PFSK-1 (cell line): ENCODE data around the gene SLC35B4.

Experiments used
- FOXP2 ChIP-seq: optimal IDR thresholded peaks from 2 replicates; pipeline ENCODE3; 2011; ENCODE audit warnings: borderline replicate concordance, control low read depth, inconsistent platforms; ENCODE audit not compliant: insufficient read depth; ENCODE audit errors: extremely low read length, extremely low read depth
- POLR2AphosphoS5 ChIP-seq: IDR thresholded peaks from 2 replicates; pipeline ENCODE4 v1.6.1; 2012; ENCODE audit warnings: low read depth, mild to moderate bottlenecking, control low read depth, low read length, moderate library complexity
- REST ChIP-seq, 2 experiments: IDR thresholded peaks; 2 replicates each; pipeline versions ENCODE4 v1.6.1 to v1.8.0; 2011 to 2012; ENCODE audit warnings: low read depth in 2 of 2, low read length in 2 of 2, control low read depth in 1 of 2, inconsistent platforms in 1 of 2, mild to moderate bottlenecking in 1 of 2, moderate library complexity in 1 of 2; ENCODE audit not compliant: insufficient read depth in 1 of 2
- SIN3A ChIP-seq: IDR thresholded peaks from 2 replicates; pipeline ENCODE4 v1.6.1; 2012; ENCODE audit warnings: mild to moderate bottlenecking, low read length, moderate library complexity, borderline replicate concordance; ENCODE audit not compliant: insufficient read depth
- TAF1 ChIP-seq: IDR thresholded peaks from 2 replicates; pipeline ENCODE4 v1.6.1; 2012; ENCODE audit warnings: low read length, control low read depth, borderline replicate concordance; ENCODE audit not compliant: insufficient read depth

SLC35B4 gene

GRCh38 chr7:134343796-134344195 lies 27.1 kb upstream of the SLC35B4 start:
- no peak for TF ChIP-seq SIN3A
- TF ChIP-seq REST (IDR thresholded peaks at IDR 0.05; ENCODE audit: insufficient read depth in 1 of 2, low read depth in 2 of 2, low read length in 2 of 2): no peak
- TF ChIP-seq TAF1: no peak
- no peak for TF ChIP-seq POLR2AphosphoS5
- TF ChIP-seq FOXP2: no peak

- TF ChIP-seq REST (IDR thresholded peaks at IDR 0.05; ENCODE audit: insufficient read depth in 1 of 2, low read depth in 2 of 2, low read length in 2 of 2): no peak
Observed at GRCh38 chr7:134343136-134343535, 26.4 kb upstream of the SLC35B4 start.

- TF ChIP-seq SIN3A (no peak), TAF1 (no peak), FOXP2 (no peak), POLR2AphosphoS5 (no peak), REST (IDR thresholded peaks at IDR 0.05; ENCODE audit: insufficient read depth in 1 of 2, low read depth in 2 of 2, low read length in 2 of 2) (no peak)
Observed at GRCh38 chr7:134339475-134339874, 22.7 kb upstream of the SLC35B4 start.

GRCh38 chr7:134337980-134338379 lies 21.2 kb upstream of the SLC35B4 start:
- TF ChIP-seq REST (IDR thresholded peaks at IDR 0.05; ENCODE audit: insufficient read depth in 1 of 2, low read depth in 2 of 2, low read length in 2 of 2) (no peak), TAF1 (no peak), FOXP2 (no peak), SIN3A (no peak)

GRCh38 chr7:134334408-134334807 lies 17.7 kb upstream of the SLC35B4 start:
- TF ChIP-seq TAF1 (no peak), POLR2AphosphoS5 (no peak), REST (IDR thresholded peaks at IDR 0.05; ENCODE audit: insufficient read depth in 1 of 2, low read depth in 2 of 2, low read length in 2 of 2) (no peak)
